ENCODE results near the gene NLRP13.
"Not testable (repeated sequence)": the region's sequence is repeated elsewhere in the genome, so short reads cannot be mapped to it uniquely, and the experiment has no call there.

Gene NLRP13

GRCh38 chr19:55931936-55932386 lies at the start of gene NLRP13:
Gene NLRP13 (minus strand): TSS chr19:55932336. CDS start chr19:55932311, 25 bp downstream.
- no peak for DNase-seq

GRCh38 chr19:55980415-55980814 lies 48.3 kb upstream of the NLRP13 start:
- DNase-seq, result no peak

- DNase-seq, result no peak
Measured at GRCh38 chr19:55973982-55974381, 41.8 kb upstream of the NLRP13 start.

- DNase-seq, result no peak
Measured at GRCh38 chr19:55962186-55962585, 30.1 kb upstream of the NLRP13 start.

- no peak for DNase-seq
Measured at GRCh38 chr19:55959996-55960675, 28.0 kb upstream of the NLRP13 start.

- peak; percentile 2 for DNase-seq
Measured at GRCh38 chr19:55958356-55958755, 26.2 kb upstream of the NLRP13 start.

GRCh38 chr19:55956431-55956830 lies 24.3 kb upstream of the NLRP13 start:
- DNase-seq, result no peak

- not testable (repeated sequence) for DNase-seq
Measured at GRCh38 chr19:55950566-55950965, 18.4 kb upstream of the NLRP13 start.

- no peak for DNase-seq
Measured at GRCh38 chr19:55947532-55947931, 15.4 kb upstream of the NLRP13 start, which contains the start of gene NLRP8. Gene NLRP8 (plus strand): TSS chr19:55947832.

GRCh38 chr19:55940306-55940705 lies 8.2 kb upstream of the NLRP13 start:
- DNase-seq, result no peak

- DNase-seq, result no peak
Measured at GRCh38 chr19:55939206-55939605, 7.1 kb upstream of the NLRP13 start.

- DNase-seq, result no peak
Measured at GRCh38 chr19:55935206-55935605, 3.1 kb upstream of the NLRP13 start.

- DNase-seq, result no peak
Measured at GRCh38 chr19:55930996-55931515, 1.1 kb downstream of the NLRP13 start.

GRCh38 chr19:55929258-55929657 lies 2.9 kb downstream of the NLRP13 start:
- DNase-seq, result not testable (repeated sequence)

- no peak for DNase-seq
Measured at GRCh38 chr19:55927991-55928390, 4.1 kb downstream of the NLRP13 start.

- DNase-seq, result no peak
Measured at GRCh38 chr19:55923556-55923955, 8.6 kb downstream of the NLRP13 start.

GRCh38 chr19:55913643-55914268 lies 18.4 kb downstream of the NLRP13 start:
- no peak for DNase-seq

- DNase-seq, result no peak
Measured at GRCh38 chr19:55912916-55913315, 19.2 kb downstream of the NLRP13 start.

GRCh38 chr19:55909801-55910200 lies 22.3 kb downstream of the NLRP13 start:
- no peak for DNase-seq

GRCh38 chr19:55907746-55908145 lies 24.4 kb downstream of the NLRP13 start:
- DNase-seq, result no peak

GRCh38 chr19:55907286-55907685 lies 24.9 kb downstream of the NLRP13 start:
- no peak for DNase-seq

GRCh38 chr19:55902080-55902751 lies 29.9 kb downstream of the NLRP13 start:
- DNase-seq, result no peak

- DNase-seq, result no peak
Measured at GRCh38 chr19:55901369-55902079, 30.6 kb downstream of the NLRP13 start.
